HepG2 (cell line): ENCODE measurements around the gene IRF4. TPM values are rescaled to one million over a fixed set of nuclear protein-coding genes. Genes with fewer than 3 reads are reported as not detected.

ENCODE experiments used
- ATAC-seq: fragments of 200-7000 bp; cut with Tn5 transposase; 3 replicates; pipeline ENCODE4 v1.9.1; 2020; ENCODE audit warnings: mild to moderate bottlenecking, moderate library complexity
- BruUV-seq: library from RNA; stranded (reverse); fragments of 400-500 nt; replicated peaks from 2 replicates; lab custom pipeline; 2021; lab: Mats Ljungman, UMichigan
- CTCF ChIA-PET: fragments of 300-600 bp; formaldehyde crosslinking; extraction: SDS; loops from one replicate; lab custom pipeline; 2021; ENCODE audit warnings: low total read pairs, inconsistent platforms, low intra/inter-chr PET ratio; lab: Yijun Ruan, JAX
- POLR2A ChIA-PET: fragments of 350-600 bp; sonication (Branson Sonifier 250); formaldehyde crosslinking; loops from one replicate; lab custom pipeline; 2020; ENCODE audit warnings: antibody characterized with exemption, inconsistent platforms; lab: Yijun Ruan, JAX
- DNase-seq: peaks from one replicate; pipeline ENCODE4 v3.0.0-alpha.2; 2015; ENCODE audit warnings: low spot score
- FAIRE-seq: peaks from 3 replicates; lab custom pipeline; 2011; peaks lifted over from hg19 to GRCh38; lab: Jason Lieb, UNC
- H2AFZ ChIP-seq: one replicate; pipeline ENCODE4 v1.6.1; 2011; ENCODE audit warnings: low read length, inconsistent platforms
- H3K27ac ChIP-seq: fragments of 300-600 bp; 3 replicates; pipeline ENCODE4 v1.8.0; 2011; ENCODE audit warnings: mixed run types, mild to moderate bottlenecking, mixed read lengths, low read length, inconsistent platforms; ENCODE audit not compliant: insufficient read depth; ENCODE audit errors: extremely low read length
- H3K27me3 ChIP-seq, 2 experiments: fragments of 200-600 bp in 1 of 2; 2 replicates in 1 of 2; 3 replicates in 1 of 2; pipeline versions ENCODE4 v1.6.0 to v1.8.0; 2011; ENCODE audit warnings: low read length in 2 of 2, mild to moderate bottlenecking in 2 of 2, moderate library complexity in 2 of 2, inconsistent platforms in 1 of 2; ENCODE audit not compliant: insufficient read depth in 2 of 2, control insufficient read depth in 1 of 2
- H3K36me3 ChIP-seq, 2 experiments: fragments of 200-600 bp in 1 of 2; replicated peaks in 1 of 2; 2 replicates in 1 of 2; 3 replicates in 1 of 2; pipeline versions ENCODE4 v1.5.1 to v1.8.0; 2011; ENCODE audit warnings: low read length in 2 of 2, inconsistent platforms in 1 of 2; ENCODE audit not compliant: insufficient read depth in 2 of 2, control insufficient read depth in 1 of 2
- H3K4me1 ChIP-seq: 2 replicates; pipeline ENCODE4 v1.5.1; 2012; ENCODE audit warnings: low read length, inconsistent platforms; ENCODE audit not compliant: insufficient read depth
- H3K4me2 ChIP-seq: 2 replicates; pipeline ENCODE4 v1.6.0; 2011; ENCODE audit warnings: low read depth, low read length, inconsistent platforms
- H3K4me3 ChIP-seq, 3 experiments: fragments of 200-600 bp in 1 of 3; sonication (generic), shearing (Covaris generic) in 1 of 3; replicated peaks in 1 of 3; 2 replicates each; pipeline ENCODE4 v1.5.1; 2011 to 2016; ENCODE audit warnings: low read length in 3 of 3, inconsistent platforms in 2 of 3, low read depth in 2 of 3, mild to moderate bottlenecking in 2 of 3, control low read depth in 1 of 3, mixed read lengths in 1 of 3; ENCODE audit not compliant: insufficient read depth in 1 of 3
- H3K79me2 ChIP-seq: one replicate; pipeline ENCODE4 v1.6.1; 2011; ENCODE audit warnings: low read length, inconsistent platforms; ENCODE audit not compliant: insufficient read depth
- H3K9ac ChIP-seq: 2 replicates; pipeline ENCODE4 v1.6.0; 2011; ENCODE audit warnings: mild to moderate bottlenecking, low read depth, low read length, inconsistent platforms; ENCODE audit not compliant: insufficient read depth
- H3K9me3 ChIP-seq: 2 replicates; pipeline ENCODE4 v1.5.1; 2012; ENCODE audit warnings: mild to moderate bottlenecking, low read length
- H4K20me1 ChIP-seq: 2 replicates; pipeline ENCODE4 v1.6.0; 2011; ENCODE audit warnings: inconsistent platforms, mild to moderate bottlenecking, low read length, moderate library complexity; ENCODE audit not compliant: insufficient read depth
- HNF4A ChIP-seq: sonication (generic); formaldehyde crosslinking; IDR thresholded peaks from 2 replicates; pipeline ENCODE4 v1.4.0; 2020; ENCODE audit warnings: missing genetic modification reagents
- MAFK ChIP-seq, 2 experiments: IDR thresholded peaks in 1 of 2; conservative IDR thresholded peaks in 1 of 2; 2 replicates each; pipeline ENCODE4 v1.6.1; 2011; ENCODE audit warnings: improper control_type of control experiment in 2 of 2, low read length in 2 of 2
- MEIS1 ChIP-seq: sonication (generic); formaldehyde crosslinking; IDR thresholded peaks from 2 replicates; pipeline ENCODE4 v1.9.0; 2021; ENCODE audit warnings: mild to moderate bottlenecking, missing genetic modification reagents, moderate library complexity, borderline replicate concordance
- NAIF1 ChIP-seq: sonication (generic); formaldehyde crosslinking; IDR thresholded peaks from 2 replicates; pipeline ENCODE4 v1.5.0; 2020; ENCODE audit warnings: mild to moderate bottlenecking, missing genetic modification reagents, borderline replicate concordance
- RELA ChIP-seq: sonication (generic); formaldehyde crosslinking; IDR thresholded peaks from 2 replicates; pipeline ENCODE4 v1.4.0; 2020; ENCODE audit warnings: missing genetic modification reagents
- RXRB ChIP-seq: IDR thresholded peaks from 2 replicates; pipeline ENCODE4 v1.6.1; 2016; ENCODE audit warnings: borderline replicate concordance, missing genetic modification reagents, missing compliant biosample characterization
- ZMYM2 ChIP-seq: sonication (generic); formaldehyde crosslinking; IDR thresholded peaks from 2 replicates; pipeline ENCODE4 v1.8.0; 2022; ENCODE audit warnings: mild to moderate bottlenecking, missing genetic modification reagents
- ZNF17 ChIP-seq: sonication (generic); formaldehyde crosslinking; IDR thresholded peaks from 2 replicates; pipeline ENCODE4 v1.5.0; 2020; ENCODE audit warnings: mild to moderate bottlenecking, missing genetic modification reagents
- ZNF564 ChIP-seq: sonication (generic); formaldehyde crosslinking; IDR thresholded peaks from 2 replicates; pipeline ENCODE4 v1.8.1; 2023; ENCODE audit warnings: mild to moderate bottlenecking, missing genetic modification reagents
- ZNF800 ChIP-seq: sonication (generic); formaldehyde crosslinking; IDR thresholded peaks from 2 replicates; pipeline ENCODE4 v1.4.0; 2020; ENCODE audit warnings: missing genetic modification reagents
- whole genome bisulfite sequencing: methylation state at CpG from one replicate; pipeline ENCODE4 v1.1.6; 2017; ENCODE audit warnings: low lambda C conversion rate; 5-methylcytosine and 5-hydroxymethylcytosine counted together
- in situ Hi-C: cut with HindIII; loops from 2 replicates; pipeline ENCODE4 v1.10.0; 2017; ENCODE audit warnings: low pct_unique_long_range_greater_than_20kb; ENCODE audit not compliant: extremely low pct_ligation_motif_present
- intact Hi-C: fragments of 100-400 bp; cut with micrococcal nuclease; formaldehyde crosslinking; loops from one replicate; pipeline ENCODE4 v1.10.0; 2022; ENCODE audit not compliant: unreplicated experiment
- polyA plus RNA-seq, 8 experiments: library from polyadenylated mRNA; depleted of rRNA in 3 of 8; stranded (reverse) in 7 of 8; unstranded in 1 of 8; fragments of >200 nt; fragmentation: Illumina TruSeq in 4 of 8; extraction: Trizol in 4 of 8; gene quantifications; 2 replicates each; pipeline versions ENCODE4 v1.2.1 to v1.2.3, GENCODE V29; 2011 to 2016; ENCODE audit warnings: low read depth in 4 of 8, missing spikeins in 1 of 8, mixed read lengths in 1 of 8; ENCODE audit not compliant: insufficient read depth in 1 of 8
- total RNA-seq, 5 experiments: library from RNA; depleted of rRNA; stranded (reverse); fragments of >200 nt; fragmentation: Illumina TruSeq; extraction: Trizol; gene quantifications; 2 replicates each; pipeline ENCODE4 v1.2.3, GENCODE V29; 2016; ENCODE audit warnings: low read depth in 1 of 5
- TF ChIP-seq, protein P1 (sequence below), 2 experiments: sonication (generic) in 1 of 2; formaldehyde crosslinking in 1 of 2; IDR thresholded peaks; 2 replicates each; pipeline versions ENCODE4 v1.5.1 to v1.6.1; 2011 to 2020; ENCODE audit warnings: borderline replicate concordance in 1 of 2, low read depth in 1 of 2, low read length in 1 of 2, mild to moderate bottlenecking in 1 of 2, missing genetic modification reagents in 1 of 2, moderate library complexity in 1 of 2

IRF4 gene
- total and polyA plus RNA-seq, 2 of the 13 experiments (the other 11 are each of a cell fraction or from before 2014, with no cell fraction given) = 0.07 to 0.09 TPM

GRCh38 chr6:361411-362132, 30.0 kb upstream of the IRF4 start (continued):
- TF ChIP-seq, protein P1, sequence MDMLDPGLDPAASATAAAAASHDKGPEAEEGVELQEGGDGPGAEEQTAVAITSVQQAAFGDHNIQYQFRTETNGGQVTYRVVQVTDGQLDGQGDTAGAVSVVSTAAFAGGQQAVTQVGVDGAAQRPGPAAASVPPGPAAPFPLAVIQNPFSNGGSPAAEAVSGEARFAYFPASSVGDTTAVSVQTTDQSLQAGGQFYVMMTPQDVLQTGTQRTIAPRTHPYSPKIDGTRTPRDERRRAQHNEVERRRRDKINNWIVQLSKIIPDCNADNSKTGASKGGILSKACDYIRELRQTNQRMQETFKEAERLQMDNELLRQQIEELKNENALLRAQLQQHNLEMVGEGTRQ (IDR thresholded peaks at IDR 0.05; ENCODE audit: low read depth, low read length) = no peak
- TF ChIP-seq, protein P1 (CRISPR knock-in tag; IDR thresholded peaks at IDR 0.05; ENCODE audit: borderline replicate concordance) = no peak
- TF ChIP-seq ZMYM2 (CRISPR knock-in tag) (0 out of 2 replicates have a peak, but pooled peaks have one; percentile 40), ZNF800 (no peak), MEIS1 (CRISPR knock-in tag) (0 out of 2 replicates have a peak, but pooled peaks have one; percentile 12), ZNF564 (no peak)
- TF ChIP-seq, all 625 proteins: peak for 30

DNA sequence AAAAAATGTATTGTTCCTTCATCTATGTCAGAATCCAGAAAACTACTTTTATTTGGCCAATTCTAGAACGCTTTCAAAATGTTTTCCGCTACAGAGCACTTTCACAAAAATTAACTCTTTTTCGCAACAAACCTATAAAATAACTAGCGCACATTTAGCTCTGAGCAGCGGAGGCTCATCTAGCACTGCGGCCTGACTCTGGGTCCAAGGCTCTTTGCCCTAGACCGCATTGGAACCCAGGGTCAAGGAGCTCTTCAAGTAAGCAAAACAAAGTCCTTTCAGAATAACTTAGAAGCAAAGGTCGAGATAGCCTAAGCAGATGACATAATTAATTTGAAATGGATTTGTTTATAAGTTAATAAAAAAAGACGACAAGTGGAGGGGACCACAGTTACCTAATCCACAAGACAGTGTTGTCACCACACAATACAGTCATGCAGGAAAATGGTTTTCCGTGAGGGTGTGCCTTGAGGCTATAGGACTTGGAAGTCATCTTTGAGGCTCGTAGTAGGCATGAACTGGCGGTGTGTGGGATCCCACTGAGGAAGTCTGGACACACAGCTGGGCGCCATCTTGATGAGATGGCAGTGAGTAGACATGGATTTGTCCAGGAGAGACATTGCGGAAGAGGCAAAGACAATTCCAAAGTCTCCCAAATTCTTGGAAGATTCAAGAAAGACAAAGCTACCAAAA, 29.2 kb upstream of the IRF4 start:
- BruUV-seq = no TSS peak
- no peaks in the 10 kb centered on the region for H3K79me2 ChIP-seq
- H2AFZ ChIP-seq = no peak overlapping the region
- peaks cover 0 to 24% of the 10 kb centered on the region in 2 experiments; a peak in 4 of 5 replicates for H3K27me3 ChIP-seq
- peaks cover 16% of the 10 kb centered on the region for H3K4me1 ChIP-seq
- no peak overlapping the region for H3K27ac ChIP-seq
- TF ChIP-seq ZNF17 (CRISPR knock-in tag) (0 out of 2 replicates have a peak, but pooled peaks have one; percentile 4), RXRB (CRISPR knock-in tag) (no peak), NAIF1 (CRISPR knock-in tag) (0 out of 2 replicates have a peak, but pooled peaks have one; percentile 35), RELA (CRISPR knock-in tag) (no peak), MAFK (conservative IDR thresholded peaks at IDR 0.05 in 1 of 2, IDR thresholded peaks at IDR 0.05 in 1 of 2; ENCODE audit: low read length in 2 of 2) (peak in 1 of 2 experiments; percentile 30; a peak in 1 of 4 replicates), HNF4A (CRISPR knock-in tag) (0 out of 2 replicates have a peak, but pooled peaks have one; percentile 7)
- ChIA-PET CTCF (no interaction called here), POLR2A (no interaction called here)
- no peak for ATAC-seq
- H3K9ac ChIP-seq = no peak overlapping the region
- FAIRE-seq = no peak
- no peaks in the 10 kb centered on the region for H3K36me3 ChIP-seq
- H3K4me2 ChIP-seq = no peak overlapping the region
- no peak overlapping the region for H3K4me3 ChIP-seq
- H3K9me3 ChIP-seq = no peaks in the 10 kb centered on the region
- H4K20me1 ChIP-seq = no peaks in the 10 kb centered on the region
- intact Hi-C loops (no loop called here), in situ Hi-C loops (no loop called here)
- DNase-seq = no peak
- 63% methylated on average over 14 of the region's 14 CpGs for WGBS
